ENCODE results near the gene PLAAT2.

The PLAAT2 gene

GRCh38 chr11:63564784-63565350 is 1.7 kb upstream of the PLAAT2 start:
- in situ Hi-C loops (cut with MboI; ENCODE audit: low sequenced_read_pairs, unreplicated experiment): no loop called here
- no peak for DNase-seq (ENCODE audit: low spot score)
- TF ChIP-seq CTCF (IDR thresholded peaks at IDR 0.05; ENCODE audit: borderline replicate concordance, control extremely low read depth, extremely low read depth, insufficient read depth, missing control alignments): no peak

GRCh38 chr11:63564056-63564774 is 1.0 kb upstream of the PLAAT2 start:
- peak; percentile 76 for DNase-seq (ENCODE audit: low spot score)
- in situ Hi-C loops (cut with MboI; ENCODE audit: low sequenced_read_pairs, unreplicated experiment): no loop called here
- no peak for TF ChIP-seq CTCF (IDR thresholded peaks at IDR 0.05; ENCODE audit: borderline replicate concordance, control extremely low read depth, extremely low read depth, insufficient read depth, missing control alignments)

- in situ Hi-C loops (cut with MboI; ENCODE audit: low sequenced_read_pairs, unreplicated experiment): no loop called here
- no peak for TF ChIP-seq CTCF (IDR thresholded peaks at IDR 0.05; ENCODE audit: borderline replicate concordance, control extremely low read depth, extremely low read depth, insufficient read depth, missing control alignments)
- no peak for DNase-seq (ENCODE audit: low spot score)
Observed at GRCh38 chr11:63560506-63561180, 2.5 kb downstream of the PLAAT2 start.

GRCh38 chr11:63558459-63559157 is 4.6 kb downstream of the PLAAT2 start:
- in situ Hi-C loops (cut with MboI; ENCODE audit: low sequenced_read_pairs, unreplicated experiment): no loop called here
- TF ChIP-seq CTCF (IDR thresholded peaks at IDR 0.05; ENCODE audit: borderline replicate concordance, control extremely low read depth, extremely low read depth, insufficient read depth, missing control alignments): no peak
- DNase-seq (ENCODE audit: low spot score): no peak

GRCh38 chr11:63557570-63557969 is 5.6 kb downstream of the PLAAT2 start:
- in situ Hi-C loops (cut with MboI; ENCODE audit: low sequenced_read_pairs, unreplicated experiment): no loop called here
- DNase-seq (ENCODE audit: low spot score): no peak
- no peak for TF ChIP-seq CTCF (IDR thresholded peaks at IDR 0.05; ENCODE audit: borderline replicate concordance, control extremely low read depth, extremely low read depth, insufficient read depth, missing control alignments)

GRCh38 chr11:63556404-63557013 is 6.7 kb downstream of the PLAAT2 start:
- TF ChIP-seq CTCF (IDR thresholded peaks at IDR 0.05; ENCODE audit: borderline replicate concordance, control extremely low read depth, extremely low read depth, insufficient read depth, missing control alignments): no peak
- no peak for DNase-seq (ENCODE audit: low spot score)
- in situ Hi-C loops (cut with MboI; ENCODE audit: low sequenced_read_pairs, unreplicated experiment): no loop called here
